SU-DHL-6 (cell line): Measurements from ENCODE around the gene FAM98C.

Experiments used
- CTCF ChIP-seq: fragments of 200-600 bp; sonication (generic); IDR thresholded peaks from one replicate; pipeline ENCODE4 v1.5.1; 2017; ENCODE audit warnings: antibody characterized with exemption, mild to moderate bottlenecking, low read length, moderate library complexity; ENCODE audit not compliant: insufficient read depth, poor library complexity, severe bottlenecking
- EZH2phosphoT487 ChIP-seq: fragments of 200-600 bp; sonication (generic), shearing (Covaris generic); conservative IDR thresholded peaks from 2 replicates; pipeline ENCODE4 v1.6.1; 2018; ENCODE audit warnings: mild to moderate bottlenecking, antibody characterized with exemption, low read length, moderate library complexity, mixed read lengths

- no peak for TF ChIP-seq CTCF
- no peak for TF ChIP-seq EZH2phosphoT487
These were observed 15.1 kb upstream of the FAM98C start, which contains the start of gene GGN for GRCh38 chr19:38387550-38388348.
